ENCODE data around the gene TRMT44.

TRMT44 gene

DNA sequence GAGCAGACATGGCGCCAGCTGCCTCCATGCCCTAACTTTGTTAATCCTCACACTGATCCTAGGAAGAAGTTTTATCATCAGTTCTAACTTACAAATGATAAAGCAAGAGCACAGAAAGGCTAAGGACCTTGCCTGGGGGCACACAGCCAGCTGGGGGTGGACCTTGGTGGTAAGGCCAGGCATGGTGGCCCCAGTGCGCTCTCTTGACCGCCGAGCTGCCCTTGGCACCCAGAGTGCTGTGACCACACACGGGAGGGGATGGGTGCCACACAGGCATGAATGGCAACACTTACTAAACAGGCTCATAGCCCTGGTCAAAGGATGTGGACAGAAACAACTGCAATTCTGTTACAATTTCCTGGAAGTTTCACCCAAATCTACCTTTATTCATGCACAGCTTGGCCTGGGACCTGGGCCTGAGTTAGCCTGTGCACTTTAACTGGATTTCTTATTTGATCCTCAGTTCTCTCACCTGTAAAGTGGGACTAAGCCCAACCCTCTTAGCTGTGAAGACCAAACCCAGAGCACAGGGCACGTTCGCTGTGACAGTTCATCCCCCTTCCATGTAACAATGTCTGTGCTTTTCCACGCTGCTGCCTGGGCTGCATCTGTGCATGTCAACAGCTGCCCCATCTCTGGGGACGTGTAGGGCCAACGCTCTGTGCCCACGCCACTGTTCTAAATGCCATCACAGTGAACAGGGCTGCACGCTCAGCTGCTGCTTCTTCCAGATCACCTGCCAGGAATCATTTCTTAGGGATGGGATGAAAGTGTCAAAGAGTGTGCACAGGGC lies 44.9 kb upstream of the TRMT44 start:
- Histone ChIP-seq H3K4me1 (ENCODE audit: low read length) (peaks cover 21% of the 10 kb centered on the region), H3K79me2 (ENCODE audit: low read length) (no peaks in the 10 kb centered on the region), H3K4me3 (ENCODE audit: low read length) (no peak overlapping the region), H4K20me1 (ENCODE audit: insufficient read depth, low read length) (no peaks in the 10 kb centered on the region), H3K27ac (ENCODE audit: low read length) (no peak overlapping the region), H2AFZ (ENCODE audit: low read depth, low read length) (no peak overlapping the region), H3K27me3 (ENCODE audit: low read depth, low read length) (no peaks in the 10 kb centered on the region), H3K4me2 (ENCODE audit: low read length) (no peak overlapping the region), H3K36me3 (replicated peaks; ENCODE audit: low read depth, low read length) (peaks cover 18% of the 10 kb centered on the region), H3K9ac (ENCODE audit: low read length) (no peak overlapping the region), H3K9me3 (ENCODE audit: insufficient read depth, low read length) (no peaks in the 10 kb centered on the region)
- TF ChIP-seq, protein P1, sequence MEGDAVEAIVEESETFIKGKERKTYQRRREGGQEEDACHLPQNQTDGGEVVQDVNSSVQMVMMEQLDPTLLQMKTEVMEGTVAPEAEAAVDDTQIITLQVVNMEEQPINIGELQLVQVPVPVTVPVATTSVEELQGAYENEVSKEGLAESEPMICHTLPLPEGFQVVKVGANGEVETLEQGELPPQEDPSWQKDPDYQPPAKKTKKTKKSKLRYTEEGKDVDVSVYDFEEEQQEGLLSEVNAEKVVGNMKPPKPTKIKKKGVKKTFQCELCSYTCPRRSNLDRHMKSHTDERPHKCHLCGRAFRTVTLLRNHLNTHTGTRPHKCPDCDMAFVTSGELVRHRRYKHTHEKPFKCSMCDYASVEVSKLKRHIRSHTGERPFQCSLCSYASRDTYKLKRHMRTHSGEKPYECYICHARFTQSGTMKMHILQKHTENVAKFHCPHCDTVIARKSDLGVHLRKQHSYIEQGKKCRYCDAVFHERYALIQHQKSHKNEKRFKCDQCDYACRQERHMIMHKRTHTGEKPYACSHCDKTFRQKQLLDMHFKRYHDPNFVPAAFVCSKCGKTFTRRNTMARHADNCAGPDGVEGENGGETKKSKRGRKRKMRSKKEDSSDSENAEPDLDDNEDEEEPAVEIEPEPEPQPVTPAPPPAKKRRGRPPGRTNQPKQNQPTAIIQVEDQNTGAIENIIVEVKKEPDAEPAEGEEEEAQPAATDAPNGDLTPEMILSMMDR (IDR thresholded peaks at IDR 0.05; ENCODE audit: low read depth, low read length) = no peak
- no peak for TF ChIP-seq EZH2phosphoT487 (IDR thresholded peaks at IDR 0.05; ENCODE audit: low read depth)

DNA sequence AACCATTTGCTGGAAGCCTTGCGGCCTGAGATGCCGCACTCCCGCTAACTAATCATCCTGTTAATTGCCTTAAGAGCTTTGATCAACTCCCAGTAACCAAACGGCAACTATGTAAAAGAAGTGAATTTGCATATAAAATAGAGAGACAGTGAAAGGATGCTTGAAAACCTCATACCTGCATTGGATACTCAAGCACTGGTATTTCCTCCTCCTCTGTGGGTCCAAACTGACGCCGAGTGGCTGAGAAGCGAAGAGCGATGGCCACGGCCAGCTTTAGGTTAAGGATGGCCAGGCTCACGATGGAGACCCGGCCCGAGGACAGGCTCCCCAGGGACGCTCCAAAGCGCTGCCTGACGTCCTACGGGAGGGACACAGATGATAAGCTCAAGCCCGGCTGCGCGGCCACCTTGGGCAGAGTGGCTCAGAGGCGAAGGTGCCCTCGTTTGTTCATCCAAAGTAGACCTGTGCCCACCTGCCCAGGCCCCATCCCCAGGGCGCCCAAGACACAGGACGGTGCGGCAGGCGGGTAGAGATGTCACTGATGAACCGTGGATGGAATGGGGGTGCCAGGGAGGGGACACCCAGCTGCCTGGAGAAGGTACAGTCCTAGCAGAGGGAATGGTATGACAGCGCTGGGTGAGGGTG lies 43.7 kb upstream of the TRMT44 start:
- H3K27me3 ChIP-seq (ENCODE audit: low read depth, low read length) = no peaks in the 10 kb centered on the region
- H3K27ac ChIP-seq (ENCODE audit: low read length) = no peak overlapping the region
- no peaks in the 10 kb centered on the region for H4K20me1 ChIP-seq (ENCODE audit: insufficient read depth, low read length)
- no peaks in the 10 kb centered on the region for H3K79me2 ChIP-seq (ENCODE audit: low read length)
- H2AFZ ChIP-seq (ENCODE audit: low read depth, low read length) = no peak overlapping the region
- TF ChIP-seq, protein P1 (IDR thresholded peaks at IDR 0.05; ENCODE audit: low read depth, low read length) = no peak
- TF ChIP-seq EZH2phosphoT487 (IDR thresholded peaks at IDR 0.05; ENCODE audit: low read depth) = no peak
- H3K9me3 ChIP-seq (ENCODE audit: insufficient read depth, low read length) = no peaks in the 10 kb centered on the region
- H3K4me3 ChIP-seq (ENCODE audit: low read length) = no peak overlapping the region
- no peak overlapping the region for H3K4me2 ChIP-seq (ENCODE audit: low read length)
- peaks cover 13% of the 10 kb centered on the region for H3K36me3 ChIP-seq (replicated peaks; ENCODE audit: low read depth, low read length)
- H3K4me1 ChIP-seq (ENCODE audit: low read length) = peaks cover 10% of the 10 kb centered on the region
- H3K9ac ChIP-seq (ENCODE audit: low read length) = no peak overlapping the region

- Histone ChIP-seq H3K27ac (ENCODE audit: low read length) (no peak overlapping the region), H3K9ac (ENCODE audit: low read length) (no peak overlapping the region), H3K9me3 (ENCODE audit: insufficient read depth, low read length) (no peaks in the 10 kb centered on the region), H3K4me2 (ENCODE audit: low read length) (no peak overlapping the region), H3K79me2 (ENCODE audit: low read length) (no peaks in the 10 kb centered on the region), H2AFZ (ENCODE audit: low read depth, low read length) (no peak overlapping the region), H4K20me1 (ENCODE audit: insufficient read depth, low read length) (no peaks in the 10 kb centered on the region), H3K36me3 (replicated peaks; ENCODE audit: low read depth, low read length) (peaks cover 13% of the 10 kb centered on the region), H3K4me3 (ENCODE audit: low read length) (no peak overlapping the region), H3K4me1 (ENCODE audit: low read length) (no peaks in the 10 kb centered on the region), H3K27me3 (ENCODE audit: low read depth, low read length) (no peaks in the 10 kb centered on the region)
- TF ChIP-seq EZH2phosphoT487 (IDR thresholded peaks at IDR 0.05; ENCODE audit: low read depth) = no peak
Observed at GRCh38 chr4:8398347-8398746, 42.2 kb upstream of the TRMT44 start.

- Histone ChIP-seq H3K4me2 (ENCODE audit: low read length) (no peak overlapping the region), H2AFZ (ENCODE audit: low read depth, low read length) (no peak overlapping the region), H3K9me3 (ENCODE audit: insufficient read depth, low read length) (no peaks in the 10 kb centered on the region), H3K36me3 (replicated peaks; ENCODE audit: low read depth, low read length) (peaks cover 12% of the 10 kb centered on the region), H3K79me2 (ENCODE audit: low read length) (no peaks in the 10 kb centered on the region), H3K4me3 (ENCODE audit: low read length) (no peak overlapping the region), H3K4me1 (ENCODE audit: low read length) (no peaks in the 10 kb centered on the region), H3K27me3 (ENCODE audit: low read depth, low read length) (no peaks in the 10 kb centered on the region), H3K27ac (ENCODE audit: low read length) (no peak overlapping the region), H3K9ac (ENCODE audit: low read length) (no peak overlapping the region), H4K20me1 (ENCODE audit: insufficient read depth, low read length) (no peaks in the 10 kb centered on the region)
- no peak for TF ChIP-seq EZH2phosphoT487 (IDR thresholded peaks at IDR 0.05; ENCODE audit: low read depth)
- TF ChIP-seq, protein P1 (IDR thresholded peaks at IDR 0.05; ENCODE audit: low read depth, low read length) = no peak
Observed at GRCh38 chr4:8399298-8399697, 41.3 kb upstream of the TRMT44 start.

Measured in OCI-LY3 (cell line).